ENCODE measurements around the gene FARS2. TPM values are rescaled to one million over a fixed set of nuclear protein-coding genes. Genes with fewer than 3 reads are reported as not detected.

The FARS2 gene
- total RNA-seq, 1 donor from 2014 or later: 8.2 TPM

- Histone ChIP-seq H3K36me3 (ENCODE audit: control insufficient read depth, insufficient read depth, low read length) (no peaks in the 10 kb centered on the region), H3K4me3 (ENCODE audit: low read depth, low read length) (no peak overlapping the region), H3K27me3 (ENCODE audit: control insufficient read depth, insufficient read depth, low read length) (no peaks in the 10 kb centered on the region)
- TF ChIP-seq, protein P1, sequence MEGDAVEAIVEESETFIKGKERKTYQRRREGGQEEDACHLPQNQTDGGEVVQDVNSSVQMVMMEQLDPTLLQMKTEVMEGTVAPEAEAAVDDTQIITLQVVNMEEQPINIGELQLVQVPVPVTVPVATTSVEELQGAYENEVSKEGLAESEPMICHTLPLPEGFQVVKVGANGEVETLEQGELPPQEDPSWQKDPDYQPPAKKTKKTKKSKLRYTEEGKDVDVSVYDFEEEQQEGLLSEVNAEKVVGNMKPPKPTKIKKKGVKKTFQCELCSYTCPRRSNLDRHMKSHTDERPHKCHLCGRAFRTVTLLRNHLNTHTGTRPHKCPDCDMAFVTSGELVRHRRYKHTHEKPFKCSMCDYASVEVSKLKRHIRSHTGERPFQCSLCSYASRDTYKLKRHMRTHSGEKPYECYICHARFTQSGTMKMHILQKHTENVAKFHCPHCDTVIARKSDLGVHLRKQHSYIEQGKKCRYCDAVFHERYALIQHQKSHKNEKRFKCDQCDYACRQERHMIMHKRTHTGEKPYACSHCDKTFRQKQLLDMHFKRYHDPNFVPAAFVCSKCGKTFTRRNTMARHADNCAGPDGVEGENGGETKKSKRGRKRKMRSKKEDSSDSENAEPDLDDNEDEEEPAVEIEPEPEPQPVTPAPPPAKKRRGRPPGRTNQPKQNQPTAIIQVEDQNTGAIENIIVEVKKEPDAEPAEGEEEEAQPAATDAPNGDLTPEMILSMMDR (IDR thresholded peaks at IDR 0.05; ENCODE audit: insufficient read depth, low read length, poor library complexity, severe bottlenecking): no peak
- DNase-seq (ENCODE audit: low read depth): no peak
These were observed 451.3 kb downstream of the FARS2 start for GRCh38 chr6:5712349-5713215.

DNA sequence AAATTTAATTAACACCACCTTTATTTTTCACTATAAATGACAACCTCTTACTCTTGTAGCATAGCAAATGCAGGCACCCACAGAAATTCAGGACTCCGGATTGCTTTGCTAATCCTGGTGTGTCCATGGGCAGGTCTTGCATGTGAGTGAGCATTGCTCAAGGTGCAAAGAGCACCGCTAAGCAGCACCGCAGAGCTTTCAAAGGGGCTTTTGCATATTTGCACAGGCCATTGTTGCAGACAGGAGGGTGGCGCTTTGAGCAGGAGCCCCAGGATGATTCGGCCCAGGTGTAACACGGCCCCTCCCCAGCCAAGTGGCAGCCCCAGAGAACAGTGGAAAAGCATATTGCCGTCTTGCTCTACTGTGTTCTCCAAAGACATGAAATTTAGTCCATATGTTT lies 452.2 kb downstream of the FARS2 start:
- TF ChIP-seq, protein P1 (IDR thresholded peaks at IDR 0.05; ENCODE audit: insufficient read depth, low read length, poor library complexity, severe bottlenecking): no peak
- no peak for DNase-seq (ENCODE audit: low read depth)
- H3K36me3 ChIP-seq (ENCODE audit: control insufficient read depth, insufficient read depth, low read length): no peaks in the 10 kb centered on the region
- H3K27me3 ChIP-seq (ENCODE audit: control insufficient read depth, insufficient read depth, low read length): no peaks in the 10 kb centered on the region
- no peak overlapping the region for H3K4me3 ChIP-seq (ENCODE audit: low read depth, low read length)

GRCh38 chr6:5718231-5718947 lies 457.1 kb downstream of the FARS2 start:
- H3K4me3 ChIP-seq (ENCODE audit: low read depth, low read length): no peak overlapping the region
- no peaks in the 10 kb centered on the region for H3K27me3 ChIP-seq (ENCODE audit: control insufficient read depth, insufficient read depth, low read length)
- H3K36me3 ChIP-seq (ENCODE audit: control insufficient read depth, insufficient read depth, low read length): no peaks in the 10 kb centered on the region
- TF ChIP-seq, protein P1 (IDR thresholded peaks at IDR 0.05; ENCODE audit: insufficient read depth, low read length, poor library complexity, severe bottlenecking): no peak
- no peak for DNase-seq (ENCODE audit: low read depth)

- H3K27me3 ChIP-seq (ENCODE audit: control insufficient read depth, insufficient read depth, low read length): no peaks in the 10 kb centered on the region
- H3K4me3 ChIP-seq (ENCODE audit: low read depth, low read length): no peak overlapping the region
- H3K36me3 ChIP-seq (ENCODE audit: control insufficient read depth, insufficient read depth, low read length): no peaks in the 10 kb centered on the region
- TF ChIP-seq, protein P1 (IDR thresholded peaks at IDR 0.05; ENCODE audit: insufficient read depth, low read length, poor library complexity, severe bottlenecking): no peak
- DNase-seq (ENCODE audit: low read depth): no peak
These were observed 462.8 kb downstream of the FARS2 start for GRCh38 chr6:5723841-5724691.

- Histone ChIP-seq H3K27me3 (ENCODE audit: control insufficient read depth, insufficient read depth, low read length) (no peaks in the 10 kb centered on the region), H3K4me3 (ENCODE audit: low read depth, low read length) (no peak overlapping the region), H3K36me3 (ENCODE audit: control insufficient read depth, insufficient read depth, low read length) (no peaks in the 10 kb centered on the region)
- no peak for DNase-seq (ENCODE audit: low read depth)
- TF ChIP-seq, protein P1 (IDR thresholded peaks at IDR 0.05; ENCODE audit: insufficient read depth, low read length, poor library complexity, severe bottlenecking): no peak
These were observed 463.6 kb downstream of the FARS2 start for GRCh38 chr6:5724911-5725310.

Data from kidney epithelial cell (primary cell).